H1 (cell line): Measurements from ENCODE around the gene NELL2. TPM values are rescaled to one million over a fixed set of nuclear protein-coding genes. Genes with fewer than 3 reads are reported as not detected.

Source experiments
- CTCF ChIA-PET: fragments of 300-600 bp; sonication (Branson Sonifier 250); formaldehyde crosslinking; loops from one replicate; lab custom pipeline; 2021; ENCODE audit not compliant: partially characterized antibody; lab: Charles Lee
- POLR2A ChIA-PET: fragments of 300-600 bp; sonication (Branson Sonifier 250); formaldehyde crosslinking; loops from one replicate; lab custom pipeline; 2021; ENCODE audit warnings: inconsistent platforms; ENCODE audit not compliant: partially characterized antibody; lab: Charles Lee
- DNase-seq, 2 experiments: peaks; one replicate each; pipeline versions ENCODE4 v3.0.0 to v3.0.0-alpha.2; 2010 to 2022; ENCODE audit warnings: low spot score in 2 of 2, low read depth in 1 of 2, mixed read lengths in 1 of 2
- FAIRE-seq: peaks from 2 replicates; lab custom pipeline; 2011; peaks lifted over from hg19 to GRCh38; lab: Jason Lieb, UNC
- H2AFZ ChIP-seq: 2 replicates; pipeline ENCODE4 v1.8.1; 2012; ENCODE audit warnings: low read length, inconsistent platforms
- H2AK5ac ChIP-seq: 2 replicates; pipeline ENCODE4 v1.6.1; 2013; ENCODE audit warnings: low read depth, low read length
- H2BK120ac ChIP-seq: replicated peaks from 2 replicates; pipeline ENCODE3; 2013; ENCODE audit warnings: low read depth, low read length, inconsistent platforms
- H2BK12ac ChIP-seq: 2 replicates; pipeline ENCODE4 v1.6.1; 2013; ENCODE audit warnings: low read depth, low read length
- H2BK15ac ChIP-seq: 2 replicates; pipeline ENCODE4 v1.6.1; 2013; ENCODE audit warnings: low read length
- H2BK20ac ChIP-seq: 2 replicates; pipeline ENCODE4 v1.6.1; 2013; ENCODE audit warnings: low read length
- H2BK5ac ChIP-seq: 2 replicates; pipeline ENCODE4 v1.6.1; 2013; ENCODE audit warnings: low read depth, low read length
- H3K14ac ChIP-seq: 2 replicates; pipeline ENCODE4 v1.6.1; 2013; ENCODE audit warnings: inconsistent platforms; ENCODE audit not compliant: insufficient read length
- H3K18ac ChIP-seq: 2 replicates; pipeline ENCODE4 v1.6.1; 2013; ENCODE audit warnings: low read length; ENCODE audit errors: extremely low read depth
- H3K23ac ChIP-seq: 2 replicates; pipeline ENCODE4 v1.6.1; 2013; ENCODE audit warnings: inconsistent platforms; ENCODE audit not compliant: insufficient read length
- H3K23me2 ChIP-seq: 2 replicates; pipeline ENCODE4 v1.6.1; 2013; ENCODE audit warnings: low read depth, low read length
- H3K27ac ChIP-seq: 2 replicates; pipeline ENCODE4 v1.6.1; 2011; ENCODE audit warnings: low read depth, low read length, inconsistent platforms
- H3K27me3 ChIP-seq, 4 experiments: replicated peaks in 1 of 4; 1 replicate in 1 of 4; 2 replicates in 3 of 4; pipeline versions ENCODE4 v1.6.1 to v1.8.1; 2011 to 2013; ENCODE audit warnings: low read length in 3 of 4, mild to moderate bottlenecking in 3 of 4, inconsistent platforms in 2 of 4, mixed read lengths in 2 of 4, moderate library complexity in 1 of 4; ENCODE audit not compliant: control insufficient read depth in 3 of 4, insufficient read depth in 3 of 4; ENCODE audit errors: extremely low read depth in 1 of 4
- H3K36me3 ChIP-seq, 4 experiments: 2 replicates each; pipeline versions ENCODE4 v1.6.1 to v1.8.1; 2011 to 2013; ENCODE audit warnings: mild to moderate bottlenecking in 4 of 4, low read length in 3 of 4, moderate library complexity in 2 of 4, control low read depth in 1 of 4, inconsistent platforms in 1 of 4; ENCODE audit not compliant: insufficient read depth in 4 of 4, control insufficient read depth in 2 of 4
- H3K4ac ChIP-seq: replicated peaks from 2 replicates; pipeline ENCODE3; 2013; ENCODE audit warnings: low read length, low read depth, mixed read lengths, inconsistent platforms; ENCODE audit not compliant: insufficient read length
- H3K4me1 ChIP-seq, 4 experiments: replicated peaks in 1 of 4; 1 replicate in 1 of 4; 2 replicates in 3 of 4; pipeline versions ENCODE4 v1.6.1 to v1.8.1; 2011 to 2013; ENCODE audit warnings: low read length in 3 of 4, inconsistent platforms in 2 of 4, mixed read lengths in 1 of 4; ENCODE audit not compliant: insufficient read depth in 4 of 4, control insufficient read depth in 3 of 4
- H3K4me2 ChIP-seq, 2 experiments: 2 replicates each; pipeline versions ENCODE4 v1.6.1 to v1.8.1; 2011 to 2013; ENCODE audit warnings: low read depth in 2 of 2, low read length in 2 of 2, control low read depth in 1 of 2, inconsistent platforms in 1 of 2, mild to moderate bottlenecking in 1 of 2; ENCODE audit not compliant: insufficient read depth in 1 of 2
- H3K4me3 ChIP-seq, 4 experiments: fragments of 200-600, 300-600 bp in 1 of 4; sonication (generic), shearing (Covaris generic), sonication (Bioruptor Twin) in 1 of 4; 2 replicates each; pipeline versions ENCODE4 v1.5.1 to v1.8.1; 2011 to 2016; ENCODE audit warnings: low read length in 4 of 4, low read depth in 3 of 4, control low read depth in 2 of 4, inconsistent platforms in 2 of 4, mild to moderate bottlenecking in 2 of 4, mixed read lengths in 1 of 4, moderate library complexity in 1 of 4; ENCODE audit not compliant: insufficient read depth in 2 of 4; ENCODE audit errors: extremely low read depth in 1 of 4
- H3K56ac ChIP-seq: replicated peaks from 2 replicates; pipeline ENCODE3; 2013; ENCODE audit warnings: low read depth, mild to moderate bottlenecking, mixed read lengths, low read length, inconsistent platforms; ENCODE audit not compliant: insufficient read length
- H3K79me1 ChIP-seq: 2 replicates; pipeline ENCODE4 v1.6.1; 2013; ENCODE audit warnings: low read depth, low read length, control low read depth
- H3K79me2 ChIP-seq, 2 experiments: 2 replicates each; pipeline versions ENCODE4 v1.6.1 to v1.8.1; 2012 to 2013; ENCODE audit warnings: low read length in 2 of 2, mild to moderate bottlenecking in 2 of 2, inconsistent platforms in 1 of 2; ENCODE audit not compliant: insufficient read depth in 2 of 2, control insufficient read depth in 1 of 2
- H3K9ac ChIP-seq, 4 experiments: replicated peaks in 1 of 4; 1 replicate in 1 of 4; 2 replicates in 3 of 4; pipeline versions ENCODE4 v1.6.1 to v1.8.1; 2011 to 2013; ENCODE audit warnings: low read depth in 3 of 4, low read length in 3 of 4, control low read depth in 2 of 4, mild to moderate bottlenecking in 2 of 4, moderate library complexity in 2 of 4, inconsistent platforms in 1 of 4; ENCODE audit errors: extremely low read depth in 1 of 4
- H3K9me3 ChIP-seq, 2 experiments: 2 replicates each; pipeline versions ENCODE4 v1.6.1 to v1.8.1; 2012 to 2013; ENCODE audit warnings: mild to moderate bottlenecking in 2 of 2, moderate library complexity in 2 of 2, control low read depth in 1 of 2, inconsistent platforms in 1 of 2, low read depth in 1 of 2, low read length in 1 of 2, mixed read lengths in 1 of 2; ENCODE audit not compliant: insufficient read depth in 2 of 2
- H4K20me1 ChIP-seq, 2 experiments: replicated peaks in 1 of 2; 2 replicates each; pipeline versions ENCODE3 to v1.8.1; 2011 to 2013; ENCODE audit warnings: inconsistent platforms in 2 of 2, low read length in 2 of 2, mild to moderate bottlenecking in 1 of 2; ENCODE audit not compliant: insufficient read depth in 2 of 2, control insufficient read depth in 1 of 2
- H4K5ac ChIP-seq: 2 replicates; pipeline ENCODE4 v1.6.1; 2013; ENCODE audit warnings: low read length, low read depth, mixed read lengths, inconsistent platforms; ENCODE audit not compliant: insufficient read length
- H4K8ac ChIP-seq: 2 replicates; pipeline ENCODE4 v1.8.0; 2013; ENCODE audit warnings: mild to moderate bottlenecking, moderate library complexity, low read length, inconsistent platforms; ENCODE audit not compliant: insufficient read depth; ENCODE audit errors: extremely low read depth
- H4K91ac ChIP-seq: replicated peaks from 2 replicates; pipeline ENCODE3; 2013; ENCODE audit warnings: low read length, mixed read lengths, inconsistent platforms; ENCODE audit not compliant: insufficient read length
- ASH2L ChIP-seq: fragments of 200-600, 300-600 bp; sonication (generic); IDR thresholded peaks from one replicate; pipeline ENCODE4 v1.7.1; 2017; ENCODE audit warnings: low read length
- POLR2A ChIP-seq, 2 experiments: IDR thresholded peaks; 1 replicate in 1 of 2; 2 replicates in 1 of 2; pipeline ENCODE4 v1.6.1; 2011; ENCODE audit warnings: low read depth in 2 of 2, low read length in 2 of 2, mild to moderate bottlenecking in 2 of 2; ENCODE audit errors: control extremely low read depth in 1 of 2
- RAD21 ChIP-seq, 2 experiments: IDR thresholded peaks in 1 of 2; conservative IDR thresholded peaks in 1 of 2; 2 replicates each; pipeline ENCODE4 v1.6.1; 2011; ENCODE audit warnings: low read depth in 2 of 2, low read length in 2 of 2, improper control_type of control experiment in 1 of 2, inconsistent platforms in 1 of 2, mild to moderate bottlenecking in 1 of 2, moderate library complexity in 1 of 2
- SP4 ChIP-seq: IDR thresholded peaks from 2 replicates; pipeline ENCODE4 v1.6.1; 2012; ENCODE audit warnings: low read length, inconsistent platforms
- WGBS, 2 experiments: shearing (Covaris generic) in 1 of 2; methylation state at CpG; one replicate each; pipeline versions ENCODE4 v1.1.6 to v1.1.7; 2013 to 2015; ENCODE audit warnings: low lambda C conversion rate in 2 of 2, mixed read lengths in 2 of 2, inconsistent platforms in 1 of 2, low coverage in 1 of 2, missing lambda C conversion rate in 1 of 2; ENCODE audit not compliant: insufficient replicate concordance in 2 of 2, insufficient coverage in 1 of 2, insufficient read length in 1 of 2; ENCODE audit errors: extremely low coverage in 1 of 2, missing lambda C conversion rate in 1 of 2; 5-methylcytosine and 5-hydroxymethylcytosine counted together
- polyA plus RNA-seq, 7 experiments: library from polyadenylated mRNA; depleted of rRNA in 3 of 7; stranded (reverse) in 5 of 7; unstranded in 2 of 7; fragments of >200 nt in 5 of 7; fragments of 200-250 nt in 2 of 7; gene quantifications; 1 replicate in 5 of 7; 2 replicates in 1 of 7; 4 replicates in 1 of 7; pipeline versions ENCODE4 v1.2.1 to v1.2.3, GENCODE V29; 2011 to 2013; ENCODE audit warnings: missing spikeins in 2 of 7, mixed read lengths in 2 of 7
- total RNA-seq: library from RNA; stranded (reverse); fragmentation: NEBNext Ultra II Directional; extraction: Animal tissue kit (Norgen Biotek cat#: 25700); gene quantifications from 2 replicates; pipeline ENCODE4 v1.2.1, GENCODE V29; 2021

The NELL2 gene
- total and polyA plus RNA-seq, 2 of the 8 experiments (the other 6 are each of a cell fraction or from before 2014, with no cell fraction given) = 54.2 to 56.8 TPM

DNA sequence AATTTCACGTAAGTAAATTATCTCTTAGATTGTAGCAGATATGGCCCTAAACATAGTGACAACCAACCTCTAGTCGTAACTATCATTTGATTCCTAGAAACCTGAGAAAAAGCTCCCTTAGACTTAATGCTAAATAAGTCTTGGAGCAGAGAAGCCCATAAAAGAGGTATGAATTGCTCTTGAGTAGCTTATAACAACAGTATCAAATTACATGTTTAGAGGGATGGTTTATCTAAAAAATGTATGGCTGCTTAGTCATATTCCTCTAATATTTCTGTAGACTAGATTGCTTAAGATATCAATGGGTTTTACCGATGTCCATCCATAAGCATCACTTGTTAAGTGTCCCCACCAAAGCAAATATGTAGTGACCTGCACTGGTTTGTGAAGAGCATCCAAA, 259.7 kb downstream of the NELL2 start:
- Histone ChIP-seq H3K79me1 (no peaks in the 10 kb centered on the region), H3K27me3 (no peaks in the 10 kb centered on the region), H3K79me2 (no peaks in the 10 kb centered on the region), H3K4me2 (no peak overlapping the region), H2BK5ac (no peak overlapping the region), H2BK120ac (no peak overlapping the region), H3K23me2 (no peaks in the 10 kb centered on the region), H3K4me1 (no peaks in the 10 kb centered on the region; a peak in 1 of 7 replicates), H4K5ac (no peak overlapping the region), H3K27ac (no peak overlapping the region), H4K20me1 (no peaks in the 10 kb centered on the region), H4K91ac (no peak overlapping the region), H2BK15ac (no peak overlapping the region), H2BK20ac (no peak overlapping the region), H3K14ac (no peak overlapping the region), H2AK5ac (no peak overlapping the region), H3K56ac (no peak overlapping the region), H3K18ac (no peak overlapping the region), H2AFZ (no peak overlapping the region), H4K8ac (no peak overlapping the region), H3K9ac (no peak overlapping the region), H3K23ac (no peak overlapping the region), H3K4ac (no peak overlapping the region), H3K9me3 (no peaks in the 10 kb centered on the region), H3K36me3 (no peaks in the 10 kb centered on the region), H2BK12ac (no peak overlapping the region), H3K4me3 (no peak overlapping the region)
- FAIRE-seq (no peak), DNase-seq (no peak)
- 57% methylated on average over 3 of the region's 3 CpGs; no CpG with 5 or more reads in 1 of the 2 experiments for WGBS, 2 experiments
- no peak for TF ChIP-seq ASH2L
- no peak for TF ChIP-seq RAD21 (IDR thresholded peaks at IDR 0.05 in 1 of 2, conservative IDR thresholded peaks at IDR 0.05 in 1 of 2; ENCODE audit: low read depth in 2 of 2, low read length in 2 of 2)
- no peak for TF ChIP-seq POLR2A (IDR thresholded peaks at IDR 0.05; ENCODE audit: control extremely low read depth in 1 of 2, low read depth in 2 of 2, low read length in 2 of 2)
- no peak for TF ChIP-seq SP4
- ChIA-PET CTCF (interaction anchor here (1.2 kb wide), 1 partner anchor 10 kb away, joined by 4 read pairs; no protein-coding TSS in a partner anchor), POLR2A (no interaction called here)
